ENCODE data around the gene LAYN. TPM values are rescaled to one million over a fixed set of nuclear protein-coding genes. Genes with fewer than 3 reads are reported as not detected.

The LAYN gene
- total RNA-seq, 1 donor = 81.8 TPM

DNA sequence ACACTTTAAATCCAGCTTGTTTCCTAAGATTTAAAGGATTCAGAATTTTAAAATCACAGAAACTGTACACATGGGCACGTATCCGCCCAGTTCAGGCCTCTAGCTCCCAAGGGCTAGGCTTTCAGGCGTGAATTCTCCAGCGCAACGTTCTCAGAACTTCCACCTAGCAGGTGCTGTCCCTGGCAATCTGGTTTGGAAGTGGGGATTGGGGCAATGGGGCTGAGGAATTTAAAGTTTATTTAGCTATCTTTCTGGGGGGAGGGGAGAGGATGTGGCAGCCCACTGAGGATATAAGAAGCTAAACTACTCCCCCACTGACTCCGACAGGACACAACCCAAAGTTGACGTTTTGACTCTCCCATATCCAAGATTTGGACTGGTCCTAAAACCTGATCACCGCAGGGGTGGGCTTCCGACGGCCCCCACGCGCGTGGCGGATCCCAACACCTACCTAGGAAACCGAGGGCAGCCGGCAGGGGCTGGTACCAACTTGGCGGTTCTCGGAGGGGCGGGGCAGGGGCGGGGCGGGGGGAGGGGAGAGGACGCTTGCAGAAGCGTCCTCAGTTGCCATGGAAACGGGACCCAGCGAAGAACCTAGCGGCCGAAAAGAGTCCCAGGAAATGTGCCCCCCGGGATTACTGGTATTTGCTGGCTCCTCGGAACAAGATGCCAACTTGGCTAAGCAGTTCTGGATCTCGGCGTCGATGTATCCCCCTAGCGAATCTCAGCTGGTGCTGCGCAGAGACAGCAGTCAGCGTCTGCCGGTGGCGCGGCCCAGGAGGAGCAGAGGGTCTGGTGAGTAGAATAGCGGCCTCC lies 26.1 kb upstream of the LAYN start, which contains the start of gene HOATZ:
HOATZ (plus strand) TSS at position 563 of the 816 bp plus-strand sequence; CDS start at position 570, 7 bp downstream.
- Histone ChIP-seq H3K27ac (ENCODE audit: low read depth, low read length) (no peak within 1 kb of the TSS), H3K36me3 (ENCODE audit: insufficient read depth, low read length) (no peaks in the 10 kb centered on the region), H3K4me1 (ENCODE audit: insufficient read depth, low read length) (no peaks in the 10 kb centered on the region), H3K9me3 (ENCODE audit: low read depth, low read length) (no peaks in the 10 kb centered on the region), H2AFZ (ENCODE audit: low read length) (peak within 1 kb of the TSS; percentile 50), H3K27me3 (ENCODE audit: insufficient read depth, low read length) (no peaks in the 10 kb centered on the region), H3K4me2 (ENCODE audit: insufficient read depth, low read length) (peak within 1 kb of the TSS; percentile 64), H3K4me3 (ENCODE audit: insufficient read depth, low read length) (peak within 1 kb of the TSS; percentile 48), H3K79me2 (ENCODE audit: insufficient read depth, low read length) (no peaks in the 10 kb centered on the region), H4K20me1 (ENCODE audit: insufficient read depth, low read length) (no peaks in the 10 kb centered on the region)
- peak; percentile 91 for DNase-seq (ENCODE audit: insufficient read length, low spot score, missing footprints)
- TF ChIP-seq, protein P1, sequence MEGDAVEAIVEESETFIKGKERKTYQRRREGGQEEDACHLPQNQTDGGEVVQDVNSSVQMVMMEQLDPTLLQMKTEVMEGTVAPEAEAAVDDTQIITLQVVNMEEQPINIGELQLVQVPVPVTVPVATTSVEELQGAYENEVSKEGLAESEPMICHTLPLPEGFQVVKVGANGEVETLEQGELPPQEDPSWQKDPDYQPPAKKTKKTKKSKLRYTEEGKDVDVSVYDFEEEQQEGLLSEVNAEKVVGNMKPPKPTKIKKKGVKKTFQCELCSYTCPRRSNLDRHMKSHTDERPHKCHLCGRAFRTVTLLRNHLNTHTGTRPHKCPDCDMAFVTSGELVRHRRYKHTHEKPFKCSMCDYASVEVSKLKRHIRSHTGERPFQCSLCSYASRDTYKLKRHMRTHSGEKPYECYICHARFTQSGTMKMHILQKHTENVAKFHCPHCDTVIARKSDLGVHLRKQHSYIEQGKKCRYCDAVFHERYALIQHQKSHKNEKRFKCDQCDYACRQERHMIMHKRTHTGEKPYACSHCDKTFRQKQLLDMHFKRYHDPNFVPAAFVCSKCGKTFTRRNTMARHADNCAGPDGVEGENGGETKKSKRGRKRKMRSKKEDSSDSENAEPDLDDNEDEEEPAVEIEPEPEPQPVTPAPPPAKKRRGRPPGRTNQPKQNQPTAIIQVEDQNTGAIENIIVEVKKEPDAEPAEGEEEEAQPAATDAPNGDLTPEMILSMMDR (IDR thresholded peaks at IDR 0.05; ENCODE audit: extremely low read depth, low read depth, low read length) = peak; percentile 7

DNA sequence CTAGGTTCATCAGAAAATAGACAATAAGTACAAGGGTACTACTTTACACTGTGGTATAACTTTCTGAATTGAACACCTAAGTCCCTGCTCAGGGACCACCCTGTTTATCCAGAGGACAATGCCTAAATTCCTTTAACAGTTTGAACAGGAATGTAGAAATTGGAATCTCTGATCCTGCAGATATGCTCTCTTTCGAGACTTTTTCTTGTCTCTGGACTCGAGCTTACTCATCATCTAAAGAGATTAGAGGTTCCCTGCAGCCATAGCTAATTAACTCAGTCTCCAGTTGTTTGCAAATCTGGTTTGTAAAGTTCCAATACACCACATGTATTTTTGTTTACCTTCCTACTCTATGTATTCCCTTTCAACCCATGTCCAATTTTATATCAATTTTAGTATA lies 24.9 kb upstream of the LAYN start:
- H3K4me3 ChIP-seq (ENCODE audit: insufficient read depth, low read length) = no peak overlapping the region
- H3K9me3 ChIP-seq (ENCODE audit: low read depth, low read length) = no peaks in the 10 kb centered on the region
- peaks cover 5% of the 10 kb centered on the region for H3K4me1 ChIP-seq (ENCODE audit: insufficient read depth, low read length)
- H2AFZ ChIP-seq (ENCODE audit: low read length) = no peak overlapping the region
- no peaks in the 10 kb centered on the region for H3K36me3 ChIP-seq (ENCODE audit: insufficient read depth, low read length)
- no peaks in the 10 kb centered on the region for H3K79me2 ChIP-seq (ENCODE audit: insufficient read depth, low read length)
- H3K27ac ChIP-seq (ENCODE audit: low read depth, low read length) = no peak overlapping the region
- TF ChIP-seq, protein P1 (IDR thresholded peaks at IDR 0.05; ENCODE audit: extremely low read depth, low read depth, low read length) = no peak
- no peak for DNase-seq (ENCODE audit: insufficient read length, low spot score, missing footprints)
- H3K27me3 ChIP-seq (ENCODE audit: insufficient read depth, low read length) = no peaks in the 10 kb centered on the region
- no peaks in the 10 kb centered on the region for H4K20me1 ChIP-seq (ENCODE audit: insufficient read depth, low read length)
- H3K4me2 ChIP-seq (ENCODE audit: insufficient read depth, low read length) = no peak overlapping the region

DNA sequence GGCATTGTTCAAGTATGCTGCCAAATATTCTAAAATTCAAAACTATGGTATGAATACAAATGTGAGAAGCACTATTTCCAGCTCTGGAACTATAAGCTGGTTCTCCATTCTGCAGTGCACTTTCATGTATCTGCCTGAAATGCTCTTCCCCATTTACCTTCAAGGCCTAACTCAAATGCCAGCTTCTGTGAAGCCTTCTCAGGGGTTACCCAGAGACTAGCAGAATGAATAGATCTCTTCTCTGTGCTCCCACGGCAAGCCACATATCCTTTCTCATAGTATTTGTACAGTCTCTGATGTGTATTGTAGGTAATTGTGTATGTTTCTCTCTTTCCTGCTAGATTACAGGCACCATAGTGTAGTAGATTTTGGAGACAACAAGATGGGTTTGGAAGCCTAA lies 21.9 kb upstream of the LAYN start:
- Histone ChIP-seq H3K27me3 (ENCODE audit: insufficient read depth, low read length) (no peaks in the 10 kb centered on the region), H3K79me2 (ENCODE audit: insufficient read depth, low read length) (no peaks in the 10 kb centered on the region), H3K4me2 (ENCODE audit: insufficient read depth, low read length) (no peak overlapping the region), H3K27ac (ENCODE audit: low read depth, low read length) (no peak overlapping the region), H3K9me3 (ENCODE audit: low read depth, low read length) (no peaks in the 10 kb centered on the region), H4K20me1 (ENCODE audit: insufficient read depth, low read length) (no peaks in the 10 kb centered on the region), H3K4me3 (ENCODE audit: insufficient read depth, low read length) (no peak overlapping the region), H2AFZ (ENCODE audit: low read length) (peak overlapping the region; percentile 10), H3K4me1 (ENCODE audit: insufficient read depth, low read length) (peaks cover 18% of the 10 kb centered on the region), H3K36me3 (ENCODE audit: insufficient read depth, low read length) (no peaks in the 10 kb centered on the region)
- TF ChIP-seq, protein P1 (IDR thresholded peaks at IDR 0.05; ENCODE audit: extremely low read depth, low read depth, low read length) = no peak
- DNase-seq (ENCODE audit: insufficient read length, low spot score, missing footprints) = no peak

DNA sequence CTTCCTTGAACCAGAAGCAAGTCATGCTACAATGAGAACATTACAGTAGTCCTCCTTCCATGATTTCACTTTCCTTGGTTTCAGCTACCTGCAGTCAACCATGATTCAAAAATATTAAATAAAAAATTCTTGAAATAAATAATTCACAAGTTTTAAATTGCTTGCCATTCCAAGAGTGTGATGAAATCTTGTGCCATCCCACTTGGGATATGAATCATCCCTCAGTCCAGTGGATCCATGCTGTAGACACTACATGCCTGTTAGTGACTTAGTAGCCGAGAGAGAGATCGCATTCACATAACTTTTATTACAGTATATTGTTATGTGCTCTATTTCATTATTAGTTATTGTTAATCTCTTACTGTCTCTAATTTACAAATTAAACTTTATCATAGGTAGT lies 20.0 kb upstream of the LAYN start:
- DNase-seq (ENCODE audit: insufficient read length, low spot score, missing footprints) = no peak

More for the DNA sequence above, 20.0 kb upstream of the LAYN start:
- Histone ChIP-seq H3K9me3 (ENCODE audit: low read depth, low read length) (no peaks in the 10 kb centered on the region), H4K20me1 (ENCODE audit: insufficient read depth, low read length) (no peaks in the 10 kb centered on the region), H3K27ac (ENCODE audit: low read depth, low read length) (peak overlapping the region; percentile 31), H3K4me1 (ENCODE audit: insufficient read depth, low read length) (peaks cover 18% of the 10 kb centered on the region), H3K36me3 (ENCODE audit: insufficient read depth, low read length) (no peaks in the 10 kb centered on the region), H3K27me3 (ENCODE audit: insufficient read depth, low read length) (no peaks in the 10 kb centered on the region), H2AFZ (ENCODE audit: low read length) (no peak overlapping the region), H3K4me2 (ENCODE audit: insufficient read depth, low read length) (peak overlapping the region; percentile 61), H3K4me3 (ENCODE audit: insufficient read depth, low read length) (no peak overlapping the region), H3K79me2 (ENCODE audit: insufficient read depth, low read length) (no peaks in the 10 kb centered on the region)
- TF ChIP-seq, protein P1 (IDR thresholded peaks at IDR 0.05; ENCODE audit: extremely low read depth, low read depth, low read length) = no peak
